CD4-positive, alpha-beta T cell (primary cell): ENCODE results near the gene ITGB8. TPM values are rescaled to one million over a fixed set of nuclear protein-coding genes. Genes with fewer than 3 reads are reported as not detected.

Experiments used
- ATAC-seq: fragments of 200-7000 bp; cut with Tn5 transposase; one replicate; pipeline ENCODE4 v1.10.0; 2022; ENCODE audit warnings: mild to moderate bottlenecking; ENCODE audit not compliant: poor library complexity
- CTCF ChIA-PET: fragments of 350-600 bp; sonication (Branson Sonifier 250); formaldehyde crosslinking; loops from one replicate; lab custom pipeline; 2021; ENCODE audit warnings: antibody characterized with exemption, inconsistent platforms; lab: Charles Lee
- POLR2A ChIA-PET: fragments of 350-600 bp; sonication (Branson Sonifier 250); formaldehyde crosslinking; loops from one replicate; lab custom pipeline; 2021; ENCODE audit warnings: antibody characterized with exemption, inconsistent platforms; lab: Charles Lee
- DNase-seq, 14 experiments: peaks; one replicate each; pipeline ENCODE4 v3.0.0-alpha.2; 2013 to 2020; ENCODE audit warnings: mixed read lengths in 2 of 14
- H3K27ac ChIP-seq, 2 donors: one replicate each; pipeline versions ENCODE4 v1.5.1 to v1.7.0; 2013; ENCODE audit warnings: low read length in 2 of 2, low read depth in 1 of 2, mild to moderate bottlenecking in 1 of 2
- H3K27me3 ChIP-seq, 2 experiments: 1 replicate in 1 of 2; 2 replicates in 1 of 2; pipeline versions ENCODE4 v1.6.1 to v1.7.0; 2013; ENCODE audit warnings: low read length in 2 of 2, control low read depth in 1 of 2, mild to moderate bottlenecking in 1 of 2, moderate library complexity in 1 of 2; ENCODE audit not compliant: insufficient read depth in 2 of 2, control insufficient read depth in 1 of 2
- H3K36me3 ChIP-seq: one replicate; pipeline ENCODE4 v1.6.1; 2013; ENCODE audit warnings: low read length, control low read depth; ENCODE audit not compliant: insufficient read depth
- H3K4me1 ChIP-seq: one replicate; pipeline ENCODE4 v1.6.1; 2013; ENCODE audit warnings: low read length, control low read depth; ENCODE audit not compliant: insufficient read depth
- H3K4me3 ChIP-seq: one replicate; pipeline ENCODE4 v1.5.1; 2013; ENCODE audit warnings: mild to moderate bottlenecking, low read length, moderate library complexity
- H3K9me3 ChIP-seq, 2 experiments: 1 replicate in 1 of 2; 2 replicates in 1 of 2; pipeline versions ENCODE4 v1.6.1 to v1.7.0; 2013; ENCODE audit warnings: low read length in 2 of 2, mild to moderate bottlenecking in 2 of 2, control low read depth in 1 of 2, moderate library complexity in 1 of 2; ENCODE audit not compliant: control insufficient read depth in 1 of 2, insufficient read depth in 1 of 2
- H3K27ac Mint-ChIP-seq: one replicate; pipeline ENCODE4 v1.8.0; 2020; ENCODE audit warnings: mixed read lengths
- H3K27me3 Mint-ChIP-seq: one replicate; pipeline ENCODE4 v1.8.0; 2021; ENCODE audit warnings: mixed read lengths
- H3K36me3 Mint-ChIP-seq: one replicate; pipeline ENCODE4 v1.8.0; 2021; ENCODE audit warnings: low read depth, mixed read lengths
- H3K4me1 Mint-ChIP-seq: one replicate; pipeline ENCODE4 v1.8.0; 2021; ENCODE audit warnings: low read depth, mixed read lengths
- H3K4me3 Mint-ChIP-seq: one replicate; pipeline ENCODE4 v1.8.0; 2020; ENCODE audit warnings: mild to moderate bottlenecking, mixed read lengths
- H3K9me3 Mint-ChIP-seq: one replicate; pipeline ENCODE4 v1.8.0; 2020; ENCODE audit warnings: mixed read lengths
- CTCF ChIP-seq: fragments of 200-600 bp; IDR thresholded peaks from one replicate; pipeline ENCODE4 v1.8.0; 2022; ENCODE audit warnings: antibody characterized with exemption, mild to moderate bottlenecking
- intact Hi-C, 2 experiments: fragments of 100-400 bp; cut with DNase I in 1 of 2; cut with micrococcal nuclease in 1 of 2; formaldehyde crosslinking; loops; one replicate each; pipeline versions ENCODE4 v1.15.1 to v1.9.0; 2023 to 2025; cut with DNase I, micrococcal nuclease
- total RNA-seq, 174 experiments: library from RNA in 2 of 174; stranded (reverse) in 2 of 174; gene quantifications; one replicate each; pipeline ENCODE4 v1.2.3 and lab custom pipeline; 2021 to 2026

ITGB8 gene
- total RNA-seq, 2 experiments from 2014 or later, result not detected

- H3K4me3 Mint-ChIP-seq, result no peak overlapping the region
- DNase-seq (no peak), ATAC-seq (no peak)
- no peak overlapping the region for H3K4me3 ChIP-seq
- H3K27ac ChIP-seq, result no peak overlapping the region
- no peaks in the 10 kb centered on the region for H3K36me3 Mint-ChIP-seq
- no peaks in the 10 kb centered on the region for H3K9me3 Mint-ChIP-seq
- no peaks in the 10 kb centered on the region for H3K27me3 ChIP-seq
- POLR2A ChIA-PET, result no interaction called here
- H3K4me1 ChIP-seq, result no peaks in the 10 kb centered on the region
- no peak overlapping the region for H3K27ac Mint-ChIP-seq
- CTCF ChIA-PET, result no interaction called here
- intact Hi-C loops, result no loop called here
- H3K27me3 Mint-ChIP-seq, result no peaks in the 10 kb centered on the region
- H3K36me3 ChIP-seq, result no peaks in the 10 kb centered on the region
- no peak for TF ChIP-seq CTCF
- peaks cover 0 to 6% of the 10 kb centered on the region in 2 experiments for H3K9me3 ChIP-seq
- no peaks in the 10 kb centered on the region for H3K4me1 Mint-ChIP-seq
Measured at GRCh38 chr7:20402747-20403230, 72.1 kb downstream of the ITGB8 start.

DNA sequence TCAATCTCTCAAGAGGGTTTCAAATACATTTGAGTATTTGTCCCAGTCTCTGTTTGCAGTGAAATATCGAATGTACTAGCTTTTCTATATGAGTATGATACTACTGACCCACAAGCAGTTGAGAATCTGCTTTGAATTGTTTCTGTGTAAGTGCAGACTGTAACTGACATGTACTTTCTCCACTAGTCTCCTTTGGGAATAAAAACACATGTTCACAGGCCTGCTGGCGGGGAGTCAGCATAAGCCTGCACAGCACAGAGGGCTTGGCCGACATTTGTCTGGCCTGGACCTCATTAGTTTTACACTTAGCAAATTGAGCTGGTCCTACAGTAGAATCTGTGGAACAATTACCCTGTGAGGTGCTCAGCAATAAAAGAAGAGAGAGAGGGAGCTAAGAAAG is 72.6 kb downstream of the ITGB8 start:
- no peak for DNase-seq
- Mint-ChIP-seq H3K4me1 (no peaks in the 10 kb centered on the region), H3K27me3 (no peaks in the 10 kb centered on the region), H3K27ac (no peak overlapping the region), H3K4me3 (no peak overlapping the region), H3K36me3 (no peaks in the 10 kb centered on the region), H3K9me3 (no peaks in the 10 kb centered on the region)
- no peaks in the 10 kb centered on the region for H3K27me3 ChIP-seq
- no peak overlapping the region for H3K4me3 ChIP-seq
- ChIA-PET CTCF (no interaction called here), POLR2A (no interaction called here)
- no peaks in the 10 kb centered on the region for H3K4me1 ChIP-seq
- H3K9me3 ChIP-seq, result peaks cover 0 to 6% of the 10 kb centered on the region in 2 experiments
- no peak for ATAC-seq
- no peaks in the 10 kb centered on the region for H3K36me3 ChIP-seq
- no peak overlapping the region for H3K27ac ChIP-seq
- no peak for TF ChIP-seq CTCF
- intact Hi-C loops, result no loop called here

DNA sequence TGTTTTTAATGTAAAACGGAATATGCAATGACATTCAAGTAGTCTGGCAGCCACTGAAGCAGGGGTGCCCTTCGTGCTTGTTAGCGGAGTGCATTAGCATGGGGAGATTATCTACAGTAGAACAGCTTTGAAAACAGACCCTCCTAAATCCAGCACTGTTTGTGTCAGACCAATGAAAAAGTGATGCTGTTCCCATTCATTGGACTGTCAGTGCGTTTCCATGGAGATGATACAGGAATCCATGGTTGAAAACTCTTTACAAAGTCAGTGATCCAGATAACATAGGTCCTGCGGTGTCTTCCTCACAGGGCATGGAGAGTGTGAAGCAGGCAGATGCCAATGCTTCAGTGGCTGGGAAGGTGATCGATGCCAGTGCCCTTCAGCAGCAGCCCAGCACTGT is 73.6 kb downstream of the ITGB8 start:
- ChIA-PET CTCF (no interaction called here), POLR2A (no interaction called here)

More for the DNA sequence above, 73.6 kb downstream of the ITGB8 start:
- Mint-ChIP-seq H3K4me3 (no peak overlapping the region), H3K27ac (no peak overlapping the region), H3K4me1 (no peaks in the 10 kb centered on the region), H3K9me3 (no peaks in the 10 kb centered on the region), H3K27me3 (no peaks in the 10 kb centered on the region), H3K36me3 (no peaks in the 10 kb centered on the region)
- Histone ChIP-seq H3K4me3 (no peak overlapping the region), H3K36me3 (no peaks in the 10 kb centered on the region), H3K27ac (no peak overlapping the region), H3K4me1 (no peaks in the 10 kb centered on the region), H3K9me3 (peaks cover 0 to 6% of the 10 kb centered on the region in 2 experiments), H3K27me3 (no peaks in the 10 kb centered on the region)
- no peak for ATAC-seq
- no peak for TF ChIP-seq CTCF
- intact Hi-C loops, result no loop called here
- no peak for DNase-seq
